ENCODE measurements around the gene ZNF791.
"Not testable (repeated sequence)": the region's sequence is repeated elsewhere in the genome, so short reads cannot be mapped to it uniquely, and the experiment has no call there.

The ZNF791 gene

DNA sequence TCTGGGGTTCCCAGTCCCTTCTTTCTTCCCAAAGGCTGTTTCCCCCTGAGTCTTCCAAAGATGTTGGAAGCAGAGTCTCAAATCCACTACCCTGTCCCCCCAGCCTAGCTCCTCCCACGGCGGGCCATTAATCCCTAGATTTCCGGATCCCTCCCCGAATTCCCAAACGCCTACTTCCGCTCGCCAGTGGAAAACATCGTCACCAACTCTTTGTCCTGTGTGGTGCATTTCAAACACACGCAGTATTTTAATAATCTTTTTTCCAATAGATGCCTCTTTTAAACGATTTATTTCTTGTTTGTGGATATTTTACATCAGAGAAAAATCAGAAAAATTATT, 610 bp downstream of the ZNF791 start:
- DNase-seq (ENCODE audit: low spot score in 2 of 2), result peak; percentile 74 to 90
- Histone ChIP-seq H3K36me3 (replicated peaks) (peaks cover 18% of the 10 kb centered on the region), H3K27me3 (ENCODE audit: low read depth) (no peaks in the 10 kb centered on the region), H3K4me1 (peaks cover 5% of the 10 kb centered on the region), H3K4me3 (peak overlapping the region; percentile 93), H3K9me3 (no peaks in the 10 kb centered on the region)
- in situ Hi-C loops (cut with MboI; ENCODE audit: low sequenced_read_pairs), result no loop called here

DNA sequence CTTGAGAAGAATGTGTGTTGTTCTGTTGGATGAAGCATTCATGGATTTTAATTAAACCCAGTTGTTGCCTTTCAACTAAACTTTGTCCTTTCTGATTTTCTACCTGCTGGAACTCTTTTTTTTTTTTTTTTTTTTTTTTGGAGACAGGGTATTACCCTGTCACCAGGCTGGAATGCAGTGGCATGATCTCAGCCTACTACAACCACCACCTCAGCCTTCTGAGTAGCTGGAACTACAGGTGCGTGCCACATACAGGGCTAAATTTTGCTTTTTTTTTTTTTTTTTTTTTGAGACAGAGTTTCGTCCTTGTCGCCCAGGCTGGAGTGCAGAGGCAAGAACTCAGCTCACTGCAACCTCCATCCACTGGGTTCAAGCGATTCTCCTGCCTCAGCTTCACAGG, 6.9 kb downstream of the ZNF791 start:
- H3K27me3 ChIP-seq (ENCODE audit: low read depth), result no peaks in the 10 kb centered on the region
- peaks cover 6% of the 10 kb centered on the region for H3K9me3 ChIP-seq
- in situ Hi-C loops (cut with MboI; ENCODE audit: low sequenced_read_pairs), result no loop called here
- H3K4me1 ChIP-seq, result no peaks in the 10 kb centered on the region
- no peak for DNase-seq (ENCODE audit: low spot score in 2 of 2)
- H3K36me3 ChIP-seq (replicated peaks), result peaks cover 21% of the 10 kb centered on the region
- no peak overlapping the region for H3K4me3 ChIP-seq

DNA sequence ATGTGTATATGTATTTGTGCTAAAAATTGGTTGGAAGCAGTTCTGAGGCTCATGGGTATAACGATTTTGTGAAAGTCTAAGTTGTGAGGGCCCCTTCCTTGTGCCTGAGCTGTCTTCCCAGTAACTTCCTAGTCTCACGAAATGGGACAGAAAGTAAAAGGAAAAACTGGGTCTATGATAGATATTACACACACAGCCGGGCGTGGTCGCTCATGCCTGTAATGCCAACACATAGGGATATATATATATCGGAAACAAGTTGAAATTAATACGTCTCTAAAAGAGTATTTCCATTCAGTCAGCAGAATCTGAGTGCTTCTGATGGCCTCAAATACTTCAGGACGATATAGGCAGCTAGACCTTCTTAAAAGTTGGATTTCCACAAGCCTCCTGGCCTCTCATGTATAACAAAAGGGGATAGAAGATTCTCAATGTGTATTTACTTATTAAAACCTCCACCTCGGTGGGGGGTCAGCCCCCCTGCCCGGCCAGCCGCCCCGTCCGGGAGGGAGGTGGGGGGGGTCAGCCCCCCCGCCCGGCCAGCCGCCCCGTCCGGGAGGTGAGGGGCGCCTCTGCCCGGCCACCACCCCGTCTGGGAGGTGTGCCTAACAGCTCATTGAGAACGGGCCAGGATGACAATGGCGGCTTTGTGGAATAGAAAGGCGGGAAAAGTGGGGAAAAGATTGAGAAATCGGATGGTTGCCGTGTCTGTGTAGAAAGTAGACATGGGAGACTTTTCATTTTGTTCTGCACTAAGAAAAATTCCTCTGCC, 10.7 kb downstream of the ZNF791 start:
- in situ Hi-C loops (cut with MboI; ENCODE audit: low sequenced_read_pairs); H3K4me1 ChIP-seq; H3K27me3 ChIP-seq (ENCODE audit: low read depth); DNase-seq (ENCODE audit: low spot score in 2 of 2); H3K4me3 ChIP-seq; H3K9me3 ChIP-seq: not testable (repeated sequence)
- H3K36me3 ChIP-seq (replicated peaks), result peaks cover 38% of the 10 kb centered on the region

DNA sequence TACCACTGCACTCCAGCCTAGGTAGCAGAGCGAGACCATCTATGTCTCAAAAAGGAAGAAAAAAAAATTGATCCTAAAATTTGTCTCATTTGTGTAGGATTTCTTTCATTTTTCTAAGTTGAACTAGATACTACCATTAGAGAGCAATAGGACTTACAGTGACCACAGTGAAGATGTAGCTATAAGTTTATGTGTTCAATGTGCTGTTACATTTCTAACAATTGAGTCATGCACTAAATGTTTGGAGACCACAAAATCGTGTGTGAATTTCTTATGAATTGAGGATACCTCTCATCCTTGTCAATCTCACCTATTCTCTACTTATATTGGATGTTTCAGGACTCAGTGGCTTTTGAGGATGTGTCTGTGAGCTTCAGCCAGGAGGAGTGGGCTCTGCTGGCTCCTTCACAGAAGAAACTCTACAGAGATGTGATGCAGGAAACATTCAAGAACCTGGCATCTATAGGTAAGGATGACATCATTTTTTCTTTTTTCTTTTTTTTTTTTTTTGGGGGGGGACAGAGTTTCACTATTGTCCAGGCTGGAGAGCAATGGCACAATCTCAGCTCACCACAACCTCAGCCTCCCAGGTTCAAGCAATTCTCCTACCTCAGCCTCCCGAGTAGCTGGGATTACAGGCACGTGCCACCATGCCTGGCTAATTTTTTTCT, 12.8 kb downstream of the ZNF791 start:
- no peak for DNase-seq (ENCODE audit: low spot score in 2 of 2)
- Histone ChIP-seq H3K27me3 (ENCODE audit: low read depth) (no peaks in the 10 kb centered on the region), H3K4me3 (no peak overlapping the region), H3K36me3 (replicated peaks) (peaks cover 52% of the 10 kb centered on the region), H3K4me1 (no peaks in the 10 kb centered on the region), H3K9me3 (peaks cover 20% of the 10 kb centered on the region)
- in situ Hi-C loops (cut with MboI; ENCODE audit: low sequenced_read_pairs), result no loop called here

DNA sequence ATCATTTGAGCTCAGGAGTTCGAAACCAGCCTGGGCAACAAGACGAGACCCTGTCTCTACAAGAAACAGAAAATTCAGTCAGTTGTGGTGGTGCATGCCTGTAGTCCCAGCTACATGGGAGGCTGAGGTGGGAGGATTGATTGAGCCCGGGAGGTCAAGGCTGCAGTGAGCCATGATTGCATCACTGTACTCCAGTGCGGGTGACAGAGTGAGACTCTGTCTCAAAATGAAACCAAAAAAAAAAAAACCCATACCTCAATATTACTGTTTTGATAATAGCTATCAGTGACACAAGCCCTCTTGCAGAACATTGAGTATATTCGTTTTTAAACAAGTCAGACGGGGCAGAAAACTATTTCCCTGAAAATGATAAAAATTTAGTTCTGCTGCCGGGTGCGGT, 16.2 kb downstream of the ZNF791 start:
- Histone ChIP-seq H3K27me3 (ENCODE audit: low read depth) (no peaks in the 10 kb centered on the region), H3K9me3 (peaks cover 24% of the 10 kb centered on the region), H3K4me3 (no peak overlapping the region), H3K36me3 (replicated peaks) (peaks cover 61% of the 10 kb centered on the region), H3K4me1 (no peaks in the 10 kb centered on the region)
- no peak for DNase-seq (ENCODE audit: low spot score in 2 of 2)
- in situ Hi-C loops (cut with MboI; ENCODE audit: low sequenced_read_pairs), result no loop called here

DNA sequence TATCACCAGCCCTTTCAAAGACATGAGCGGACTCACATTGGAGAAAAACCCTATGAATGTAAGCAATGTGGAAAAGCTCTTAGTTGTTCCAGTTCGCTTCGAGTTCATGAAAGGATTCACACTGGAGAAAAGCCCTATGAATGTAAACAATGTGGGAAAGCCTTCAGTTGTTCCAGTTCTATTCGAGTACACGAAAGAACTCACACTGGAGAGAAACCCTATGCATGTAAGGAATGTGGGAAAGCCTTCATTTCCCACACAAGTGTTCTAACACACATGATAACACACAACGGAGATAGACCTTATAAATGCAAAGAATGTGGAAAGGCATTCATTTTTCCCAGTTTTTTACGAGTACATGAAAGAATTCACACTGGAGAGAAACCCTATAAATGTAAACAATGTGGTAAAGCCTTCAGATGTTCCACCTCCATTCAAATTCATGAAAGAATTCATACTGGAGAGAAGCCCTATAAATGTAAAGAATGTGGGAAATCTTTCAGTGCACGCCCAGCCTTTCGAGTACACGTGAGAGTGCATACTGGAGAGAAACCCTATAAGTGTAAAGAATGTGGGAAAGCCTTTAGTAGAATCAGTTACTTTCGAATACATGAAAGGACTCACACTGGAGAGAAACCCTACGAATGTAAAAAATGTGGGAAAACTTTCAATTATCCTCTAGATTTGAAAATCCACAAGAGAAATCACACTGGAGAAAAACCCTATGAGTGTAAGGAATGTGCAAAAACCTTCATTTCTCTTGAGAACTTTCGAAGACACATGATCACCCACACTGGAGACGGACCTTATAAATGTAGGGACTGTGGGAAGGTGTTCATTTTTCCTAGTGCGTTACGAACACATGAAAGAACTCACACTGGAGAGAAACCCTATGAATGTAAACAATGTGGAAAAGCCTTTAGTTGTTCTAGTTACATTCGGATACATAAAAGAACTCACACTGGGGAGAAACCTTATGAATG, 17.6 kb downstream of the ZNF791 start:
- Histone ChIP-seq H3K36me3 (replicated peaks) (peaks cover 61% of the 10 kb centered on the region), H3K27me3 (ENCODE audit: low read depth) (no peaks in the 10 kb centered on the region), H3K4me3 (no peak overlapping the region), H3K9me3 (peaks cover 24% of the 10 kb centered on the region), H3K4me1 (no peaks in the 10 kb centered on the region)
- in situ Hi-C loops (cut with MboI; ENCODE audit: low sequenced_read_pairs), result no loop called here
- DNase-seq (ENCODE audit: low spot score in 2 of 2), result no peak

DNA sequence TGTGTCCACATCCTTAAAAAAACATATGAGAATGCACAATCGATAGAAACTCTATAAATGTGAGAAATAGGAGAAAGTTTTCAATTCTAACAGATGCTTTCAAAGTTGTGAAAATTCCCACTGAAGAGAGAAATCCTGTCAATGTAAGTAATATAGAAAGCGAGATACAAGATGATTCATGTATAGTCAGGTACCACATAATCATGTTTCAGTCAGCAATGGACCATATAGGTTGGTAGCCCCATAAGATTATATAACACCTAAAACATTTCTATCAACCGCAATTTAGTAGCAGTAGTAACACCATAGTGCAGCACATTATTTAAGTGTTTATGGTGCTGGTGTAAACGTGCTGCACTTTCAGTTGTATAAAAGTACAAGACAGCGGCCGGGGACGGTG, 18.5 kb downstream of the ZNF791 start:
- in situ Hi-C loops (cut with MboI; ENCODE audit: low sequenced_read_pairs), result no loop called here
- Histone ChIP-seq H3K4me3 (no peak overlapping the region), H3K27me3 (ENCODE audit: low read depth) (no peaks in the 10 kb centered on the region), H3K36me3 (replicated peaks) (peaks cover 52% of the 10 kb centered on the region), H3K4me1 (no peaks in the 10 kb centered on the region), H3K9me3 (peaks cover 24% of the 10 kb centered on the region)
- no peak for DNase-seq (ENCODE audit: low spot score in 2 of 2)

DNA sequence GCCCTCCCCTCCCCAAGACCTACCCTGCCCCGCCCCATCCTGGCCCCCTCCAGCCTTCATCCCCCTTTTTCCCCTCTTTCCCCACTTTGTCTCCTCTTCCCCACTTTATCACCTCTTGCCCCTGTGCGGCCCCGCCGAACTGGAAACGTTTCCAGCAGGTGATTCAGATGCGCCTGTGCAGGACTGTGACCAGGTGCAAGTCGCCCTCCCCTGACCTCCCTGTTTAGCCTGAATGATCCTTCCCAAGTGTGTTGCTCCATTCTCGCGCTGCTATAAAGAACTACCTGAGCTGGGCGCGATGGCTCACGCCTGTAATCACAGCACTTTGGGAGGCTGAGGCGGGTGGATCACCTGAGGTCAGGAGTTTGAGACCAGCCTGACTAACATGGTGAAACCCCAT, 25.9 kb downstream of the ZNF791 start:
- Histone ChIP-seq H3K36me3 (replicated peaks) (no peaks in the 10 kb centered on the region), H3K4me3 (no peak overlapping the region), H3K9me3 (no peaks in the 10 kb centered on the region), H3K27me3 (ENCODE audit: low read depth) (no peaks in the 10 kb centered on the region), H3K4me1 (no peaks in the 10 kb centered on the region)
- DNase-seq (ENCODE audit: low spot score in 2 of 2), result no peak
- in situ Hi-C loops (cut with MboI; ENCODE audit: low sequenced_read_pairs), result no loop called here

DNA sequence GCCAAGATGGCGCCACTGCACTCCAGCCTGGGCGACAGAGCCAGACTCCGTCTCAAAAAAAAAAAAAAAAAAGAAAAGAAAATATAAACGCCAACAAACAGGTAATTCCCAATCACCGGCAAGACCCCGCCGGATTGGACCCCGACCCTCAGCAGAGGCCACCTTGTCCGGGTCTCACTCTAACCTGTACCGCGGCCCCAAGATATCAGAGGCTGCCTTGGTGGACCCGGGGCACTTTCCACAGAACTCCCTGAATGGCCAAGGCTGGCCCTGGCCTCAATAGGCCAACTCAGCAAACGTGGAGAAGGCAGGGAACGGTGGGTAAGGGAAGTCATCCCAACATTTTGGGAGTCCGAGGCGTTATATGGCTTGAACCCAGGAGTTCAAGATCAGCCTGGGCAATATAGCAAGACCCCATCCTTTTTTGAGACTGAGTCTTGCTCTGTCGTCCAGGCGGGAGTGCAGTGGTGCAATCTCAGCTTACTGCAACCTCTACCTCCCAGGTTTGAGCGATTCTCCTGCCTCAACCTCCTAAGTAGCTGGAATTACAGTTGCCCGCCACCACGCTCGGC, 28.0 kb downstream of the ZNF791 start:
- no peaks in the 10 kb centered on the region for H3K9me3 ChIP-seq
- no peaks in the 10 kb centered on the region for H3K36me3 ChIP-seq (replicated peaks)
- H3K4me3 ChIP-seq, result no peak overlapping the region
- in situ Hi-C loops (cut with MboI; ENCODE audit: low sequenced_read_pairs), result no loop called here
- H3K27me3 ChIP-seq (ENCODE audit: low read depth), result no peaks in the 10 kb centered on the region
- no peak for DNase-seq (ENCODE audit: low spot score in 2 of 2)
- H3K4me1 ChIP-seq, result no peaks in the 10 kb centered on the region

DNA sequence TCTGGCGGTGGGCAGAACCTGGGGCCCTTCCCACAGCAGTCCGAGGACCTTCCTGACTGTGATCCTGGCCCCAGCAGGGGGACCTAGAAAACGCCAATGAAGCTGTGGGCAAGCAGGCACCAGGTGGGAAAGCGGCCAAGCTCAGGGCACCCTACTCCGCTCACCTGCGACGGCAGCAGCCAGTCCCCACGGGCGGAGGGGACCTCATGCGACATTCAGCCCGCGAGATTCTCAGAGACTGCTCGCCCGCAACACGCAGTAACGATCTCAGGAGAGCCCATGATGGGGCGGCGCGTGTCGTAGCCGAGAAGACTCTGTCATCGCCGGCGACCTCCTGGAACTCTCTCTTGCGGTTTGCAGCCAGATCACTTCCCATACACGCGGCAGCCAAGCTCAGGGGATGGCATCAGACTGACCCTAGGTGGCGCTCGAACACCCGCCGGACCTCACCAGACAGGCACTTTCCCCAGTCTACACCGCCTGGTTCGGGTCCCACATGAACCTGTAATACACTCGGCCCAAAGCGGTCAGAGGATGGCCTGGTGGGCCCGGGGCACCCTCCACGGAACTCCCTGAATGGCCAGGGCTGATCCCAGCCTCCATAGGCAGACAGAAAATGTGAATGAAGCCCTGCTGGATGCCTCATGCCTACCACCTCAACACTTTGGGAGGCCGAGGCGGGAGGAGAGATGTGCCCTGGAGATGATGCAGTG, 29.3 kb downstream of the ZNF791 start:
- Histone ChIP-seq H3K27me3 (ENCODE audit: low read depth) (no peaks in the 10 kb centered on the region), H3K4me3 (no peak overlapping the region), H3K4me1 (no peaks in the 10 kb centered on the region), H3K36me3 (replicated peaks) (no peaks in the 10 kb centered on the region), H3K9me3 (no peaks in the 10 kb centered on the region)
- peak in 1 of 2 experiments; percentile 55 for DNase-seq (ENCODE audit: low spot score in 2 of 2)
- in situ Hi-C loops (cut with MboI; ENCODE audit: low sequenced_read_pairs), result no loop called here

DNA sequence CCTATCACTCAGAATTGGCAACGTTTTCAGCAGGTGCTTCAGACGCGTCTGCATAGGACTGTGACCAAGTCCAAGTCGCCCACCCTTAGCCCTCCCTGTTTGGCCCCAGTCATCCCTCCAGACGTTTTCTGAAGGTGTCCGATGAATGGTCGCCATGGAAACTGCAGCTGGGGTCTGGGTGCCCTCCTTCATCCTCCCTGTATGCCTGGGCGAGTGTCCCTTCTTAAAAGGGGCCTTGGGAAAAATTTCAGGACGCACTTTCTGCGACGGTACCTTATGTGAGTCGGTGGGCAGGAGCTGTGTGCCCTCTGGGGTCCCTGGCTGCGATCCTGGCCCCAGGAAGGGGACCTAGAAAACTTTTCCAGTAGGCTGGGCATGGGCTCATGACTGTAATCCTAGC, 30.7 kb downstream of the ZNF791 start:
- Histone ChIP-seq H3K4me3 (no peak overlapping the region), H3K9me3 (no peaks in the 10 kb centered on the region), H3K36me3 (replicated peaks) (no peaks in the 10 kb centered on the region), H3K27me3 (ENCODE audit: low read depth) (no peaks in the 10 kb centered on the region), H3K4me1 (no peaks in the 10 kb centered on the region)
- no peak for DNase-seq (ENCODE audit: low spot score in 2 of 2)
- in situ Hi-C loops (cut with MboI; ENCODE audit: low sequenced_read_pairs), result no loop called here

DNA sequence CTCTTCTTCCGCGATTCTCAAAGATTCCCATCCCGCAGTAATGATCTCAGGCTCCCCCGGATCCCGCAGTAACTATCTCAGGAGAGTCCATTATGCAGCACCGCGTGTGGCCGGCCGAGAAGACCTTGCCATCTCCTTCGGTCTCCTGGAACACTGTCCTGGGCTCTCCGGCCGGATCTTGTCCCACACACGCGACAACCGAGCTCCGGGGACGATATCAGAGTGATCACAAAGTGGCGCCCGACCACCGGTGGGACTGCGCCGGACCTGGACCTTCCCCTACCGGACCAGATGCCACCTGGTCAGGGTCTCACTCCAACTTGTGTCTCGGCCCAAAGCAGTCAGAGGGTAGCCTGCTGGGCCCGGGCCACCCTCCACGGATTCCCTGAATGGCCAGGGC, 31.8 kb downstream of the ZNF791 start:
- in situ Hi-C loops (cut with MboI; ENCODE audit: low sequenced_read_pairs), result no loop called here
- no peak for DNase-seq (ENCODE audit: low spot score in 2 of 2)
- no peaks in the 10 kb centered on the region for H3K36me3 ChIP-seq (replicated peaks)
- no peak overlapping the region for H3K4me3 ChIP-seq
- H3K9me3 ChIP-seq, result no peaks in the 10 kb centered on the region
- no peaks in the 10 kb centered on the region for H3K4me1 ChIP-seq
- H3K27me3 ChIP-seq (ENCODE audit: low read depth), result no peaks in the 10 kb centered on the region

DNA sequence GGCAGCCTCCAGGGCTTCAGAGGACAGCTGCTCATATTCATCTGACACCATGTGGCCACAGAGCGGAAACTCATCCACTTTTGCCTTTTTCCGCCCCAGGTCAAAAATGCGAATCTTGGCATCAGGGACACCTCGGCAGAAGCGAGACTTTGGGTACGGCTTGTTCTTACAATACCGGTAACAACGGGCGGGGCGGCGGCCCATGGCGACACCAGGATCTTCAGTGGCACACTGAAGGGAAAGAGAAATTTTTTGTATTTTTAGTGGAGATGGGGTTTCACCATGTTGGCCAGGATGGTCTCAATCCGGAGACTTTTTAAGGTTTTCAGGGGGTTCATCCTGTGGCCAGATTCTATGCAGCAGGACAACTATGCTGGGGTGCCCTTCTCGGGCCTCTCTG, 33.0 kb downstream of the ZNF791 start:
- in situ Hi-C loops (cut with MboI; ENCODE audit: low sequenced_read_pairs); H3K4me3 ChIP-seq; H3K36me3 ChIP-seq (replicated peaks); H3K27me3 ChIP-seq (ENCODE audit: low read depth); DNase-seq (ENCODE audit: low spot score in 2 of 2); H3K9me3 ChIP-seq; H3K4me1 ChIP-seq: not testable (repeated sequence)

All from HAP-1 (cell line).